ENCODE data around the gene GLOD4.
"Not testable (repeated sequence)": the region's sequence is repeated elsewhere in the genome, so short reads cannot be mapped to it uniquely, and the experiment has no call there.

GLOD4 gene, protein sequence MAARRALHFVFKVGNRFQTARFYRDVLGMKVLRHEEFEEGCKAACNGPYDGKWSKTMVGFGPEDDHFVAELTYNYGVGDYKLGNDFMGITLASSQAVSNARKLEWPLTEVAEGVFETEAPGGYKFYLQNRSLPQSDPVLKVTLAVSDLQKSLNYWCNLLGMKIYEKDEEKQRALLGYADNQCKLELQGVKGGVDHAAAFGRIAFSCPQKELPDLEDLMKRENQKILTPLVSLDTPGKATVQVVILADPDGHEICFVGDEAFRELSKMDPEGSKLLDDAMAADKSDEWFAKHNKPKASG

DNA sequence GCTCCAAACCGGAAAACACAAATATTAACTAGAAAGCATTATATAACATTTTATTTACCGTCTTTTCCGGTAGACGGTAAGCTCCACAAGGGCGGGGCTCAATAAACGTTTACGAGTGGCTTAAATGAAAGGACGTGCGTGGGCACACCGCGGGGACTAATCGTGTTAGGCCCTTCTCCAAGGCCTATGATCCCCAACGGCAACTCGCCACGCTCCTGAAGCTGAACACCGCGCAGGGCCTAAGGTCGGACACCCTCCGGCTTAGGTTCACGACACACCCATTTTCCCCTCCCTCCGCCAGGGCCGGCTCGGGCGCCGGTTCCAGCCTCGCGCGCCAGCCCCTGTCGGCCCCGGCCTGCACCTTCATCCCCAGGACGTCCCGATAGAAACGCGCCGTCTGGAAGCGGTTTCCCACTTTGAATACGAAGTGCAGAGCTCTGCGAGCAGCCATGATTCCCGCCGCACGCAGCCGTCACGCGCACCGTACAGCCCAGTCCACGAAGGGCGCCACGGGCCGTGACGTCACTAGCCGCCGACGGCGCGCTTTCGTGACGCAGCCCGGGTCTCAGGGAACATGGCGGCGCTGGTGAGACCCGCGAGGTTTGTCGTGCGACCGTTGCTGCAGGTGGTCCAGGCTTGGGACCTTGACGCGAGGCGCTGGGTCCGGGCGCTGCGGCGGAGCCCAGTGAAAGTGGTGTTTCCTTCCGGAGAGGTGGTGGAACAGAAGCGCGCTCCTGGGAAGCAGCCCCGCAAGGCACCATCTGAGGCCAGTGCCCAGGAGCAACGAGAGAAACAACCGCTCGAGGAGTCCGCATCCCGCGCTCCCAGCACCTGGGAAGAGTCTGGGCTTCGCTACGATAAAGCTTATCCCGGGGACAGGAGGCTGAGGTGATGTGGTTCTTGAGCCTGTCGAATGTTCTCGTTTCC is at the start of gene GLOD4, which contains the start of gene MRM3:
TSS of gene GLOD4 (minus strand) at position 476 of the 927 bp plus-strand sequence. CDS start at position 451, 25 bp downstream.
TSS of gene MRM3 (plus strand) at position 549 of the 927 bp plus-strand sequence. CDS start at position 575, 26 bp downstream.
- peak; percentile 93 to 94 for DNase-seq

DNA sequence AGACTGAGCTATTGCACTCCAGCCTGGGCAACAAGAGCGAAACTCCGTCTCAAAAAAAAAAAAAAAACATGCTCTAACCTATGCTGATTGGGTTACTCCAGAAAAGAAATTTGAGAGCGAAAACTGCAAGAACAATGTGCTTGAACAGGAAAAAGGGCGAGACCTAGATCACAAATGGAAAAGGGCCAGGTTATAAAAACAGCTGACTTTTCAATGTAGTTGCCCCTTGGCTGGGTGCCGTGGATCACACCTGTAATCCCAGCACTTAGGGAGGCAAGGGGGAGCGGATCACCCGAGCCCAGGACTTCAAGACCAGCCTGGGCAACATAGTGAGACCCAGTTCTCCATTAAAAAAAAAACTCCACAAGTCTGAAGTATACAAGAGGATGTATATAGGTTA is 48.9 kb upstream of the GLOD4 start:
- no peak for DNase-seq

GRCh38 chr17:830381-830780 is 48.3 kb upstream of the GLOD4 start:
- DNase-seq, result no peak

GRCh38 chr17:829614-830013 is 47.5 kb upstream of the GLOD4 start:
- DNase-seq, result not testable (repeated sequence)

DNA sequence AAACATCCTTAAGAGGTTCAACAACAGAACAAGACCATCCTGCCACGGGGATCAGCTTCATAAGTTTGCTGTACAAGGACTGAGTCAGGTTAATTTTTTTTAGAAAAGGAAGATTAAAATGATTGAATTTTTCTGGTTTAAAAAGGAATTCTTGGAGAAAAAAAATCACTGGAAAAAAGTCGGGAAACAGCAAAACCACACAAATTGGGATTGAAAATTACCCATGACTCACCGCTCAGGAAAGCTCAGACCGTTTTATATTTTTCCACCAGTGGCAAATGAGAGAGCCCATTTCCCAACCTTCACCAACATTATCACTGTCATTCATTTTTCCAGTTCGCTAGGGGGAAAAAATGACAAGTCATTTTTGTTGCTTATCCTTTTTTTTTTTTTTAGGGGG is 46.7 kb upstream of the GLOD4 start:
- no peak for DNase-seq

- DNase-seq, result no peak
These were observed 44.7 kb upstream of the GLOD4 start for GRCh38 chr17:826778-827177.

DNA sequence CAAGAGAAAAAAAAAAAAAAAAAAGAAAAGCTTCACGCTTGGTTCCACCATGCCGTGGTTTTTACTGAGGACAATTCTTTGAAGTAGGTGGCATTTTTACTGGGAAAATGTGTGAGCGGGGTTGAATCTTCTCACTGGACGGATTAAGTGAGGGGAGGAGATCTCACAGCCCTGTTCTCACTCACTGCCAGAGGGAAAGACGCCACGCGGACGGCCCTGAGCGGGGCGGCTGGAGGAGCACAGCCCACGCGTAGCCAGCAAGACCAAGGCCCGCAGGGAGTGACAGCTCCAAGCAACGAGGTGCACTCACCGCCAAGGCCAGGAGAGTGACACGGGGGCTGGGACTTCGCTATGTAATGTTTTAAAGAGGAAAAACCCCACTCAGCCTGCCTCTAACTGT is 43.1 kb upstream of the GLOD4 start:
- DNase-seq, result no peak

DNA sequence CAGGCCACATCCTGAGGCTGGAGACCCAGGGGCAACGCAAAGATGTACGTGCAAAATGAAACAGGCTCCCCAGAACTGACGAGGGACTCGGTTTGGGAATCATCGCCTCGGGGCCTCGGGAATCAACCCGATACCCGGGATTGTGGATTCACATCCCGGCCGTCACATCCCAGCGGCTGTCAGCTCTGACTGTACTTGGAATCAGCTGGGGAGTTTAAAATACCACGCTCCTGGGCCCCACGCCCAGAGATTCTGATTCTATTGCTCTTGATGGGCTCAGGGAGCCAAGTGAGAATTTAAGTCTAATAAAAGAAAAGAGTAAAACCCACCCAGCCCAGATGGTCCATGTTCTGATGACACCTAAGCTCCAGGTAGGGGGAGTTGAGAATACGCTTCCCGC is 42.3 kb upstream of the GLOD4 start:
- DNase-seq, result no peak

DNA sequence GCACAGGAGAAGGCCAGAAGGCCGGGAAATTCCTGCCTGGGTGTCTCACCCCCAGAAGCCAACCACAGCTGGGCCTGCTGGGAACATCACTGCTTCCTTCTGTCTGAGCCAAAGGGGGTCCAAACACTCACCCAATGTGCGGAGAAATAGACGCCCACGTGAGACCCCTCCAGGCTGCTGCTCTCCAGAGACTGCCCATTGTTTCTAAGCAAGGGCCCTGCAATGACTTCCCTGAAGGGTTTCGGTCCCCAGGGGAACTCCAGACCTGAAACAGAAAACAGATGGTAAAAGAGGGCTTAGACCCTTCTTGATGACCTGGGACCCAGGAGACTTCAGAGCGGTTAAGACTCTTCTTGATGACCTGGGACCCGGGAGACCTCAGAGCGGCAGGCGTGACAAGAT is 41.4 kb upstream of the GLOD4 start:
- DNase-seq, result no peak

DNA sequence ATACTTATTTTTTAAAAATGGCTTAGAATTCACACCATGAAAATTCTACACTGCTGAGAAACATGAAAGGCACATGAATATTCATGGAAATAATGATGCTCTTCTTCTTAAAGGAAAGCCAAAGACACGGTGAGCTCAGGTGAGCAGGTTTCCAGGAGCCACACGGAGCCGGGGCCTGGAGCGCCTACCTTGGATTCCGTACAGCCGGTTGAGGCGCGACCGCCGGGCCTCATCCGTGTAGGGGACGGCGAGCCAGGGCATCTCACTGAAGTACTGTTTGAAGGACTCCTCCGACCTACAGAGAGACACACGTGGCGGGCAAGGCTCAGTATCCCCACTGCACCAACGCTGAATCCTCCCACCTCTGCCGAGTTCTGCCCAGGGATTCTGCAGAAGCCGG is 37.2 kb upstream of the GLOD4 start:
- DNase-seq, result no peak

DNA sequence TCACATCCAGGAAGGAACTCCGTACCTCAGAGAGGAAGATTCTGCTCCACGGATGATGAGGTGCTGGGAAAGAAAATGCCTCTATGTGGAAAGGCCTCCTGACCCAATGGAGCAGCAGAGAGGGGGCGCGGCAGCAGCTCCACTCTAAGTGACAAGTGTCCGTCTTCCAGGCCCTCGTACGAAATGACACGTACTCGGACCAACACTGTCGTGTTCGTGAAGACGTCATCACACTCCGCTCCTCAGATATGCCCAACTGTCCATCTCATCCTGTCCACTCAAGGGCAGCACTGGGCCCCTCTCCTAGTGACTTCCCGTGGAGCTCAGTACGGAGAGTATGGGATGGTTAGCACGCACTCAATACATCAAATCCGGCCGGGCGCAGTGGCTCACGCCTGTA is 32.3 kb upstream of the GLOD4 start:
- DNase-seq, result no peak

DNA sequence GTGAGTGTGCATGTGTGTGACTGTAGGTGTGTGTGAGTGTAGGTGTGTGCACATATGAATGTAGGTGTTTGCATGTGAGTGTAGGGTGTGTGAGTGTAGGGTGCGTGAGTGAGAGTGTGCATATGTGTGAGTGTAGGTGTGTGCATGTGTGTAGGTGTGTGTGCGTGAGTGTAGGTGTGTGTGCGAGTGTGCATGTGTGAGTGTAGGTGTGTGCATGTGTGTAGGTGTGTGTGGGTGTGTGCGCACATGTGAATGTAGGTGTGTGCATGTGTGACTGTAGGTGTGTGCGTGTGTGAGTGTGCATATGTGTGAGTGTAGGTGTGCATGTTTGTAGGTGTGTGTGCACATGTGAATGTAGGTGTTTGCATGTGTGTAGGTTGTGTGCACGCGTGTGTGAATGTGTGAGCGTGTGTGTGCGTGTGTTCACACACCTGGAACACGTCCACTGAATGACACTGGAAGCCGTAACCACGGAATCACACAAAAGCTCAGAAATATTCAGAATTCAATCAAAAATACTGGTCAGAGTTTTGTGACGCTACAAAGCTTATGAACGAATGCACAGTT is 30.6 kb upstream of the GLOD4 start:
- DNase-seq, result no peak

DNA sequence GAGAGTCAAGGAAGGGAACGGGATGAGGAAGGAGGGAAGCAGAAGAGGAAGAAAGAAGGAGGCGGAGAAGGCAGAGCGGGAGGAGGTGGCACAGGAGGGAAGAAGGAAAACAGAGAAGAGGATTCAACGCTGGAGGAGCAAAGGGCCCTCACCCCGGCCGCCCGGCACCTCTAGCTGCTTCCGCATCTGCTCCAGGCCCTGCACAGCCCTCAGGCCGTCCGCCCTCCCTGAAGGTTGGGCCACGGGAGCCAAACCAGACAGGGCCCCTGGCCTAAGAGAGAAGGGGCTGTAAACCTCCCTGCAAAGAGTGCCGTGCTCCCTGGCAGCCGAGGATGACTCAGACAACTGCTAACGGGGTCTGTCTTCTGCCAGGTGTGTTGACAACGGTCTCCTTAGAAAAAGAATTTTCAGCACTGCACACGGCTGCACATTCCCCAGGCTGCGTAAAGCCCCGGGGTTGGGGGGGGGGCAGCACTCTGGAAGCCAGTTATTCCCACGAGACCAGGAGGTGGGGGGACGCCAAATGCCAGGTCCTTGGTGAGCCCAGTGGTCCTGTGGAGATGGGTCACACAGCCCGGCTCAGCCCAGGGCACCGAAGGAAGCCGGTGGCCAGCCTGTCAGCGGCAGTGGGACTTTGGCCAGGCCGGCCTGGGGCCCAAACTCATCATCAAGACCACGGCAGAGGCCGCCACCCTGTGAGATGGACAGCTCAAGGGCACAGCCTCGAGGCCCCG is 29.1 kb upstream of the GLOD4 start:
- DNase-seq, result no peak

DNA sequence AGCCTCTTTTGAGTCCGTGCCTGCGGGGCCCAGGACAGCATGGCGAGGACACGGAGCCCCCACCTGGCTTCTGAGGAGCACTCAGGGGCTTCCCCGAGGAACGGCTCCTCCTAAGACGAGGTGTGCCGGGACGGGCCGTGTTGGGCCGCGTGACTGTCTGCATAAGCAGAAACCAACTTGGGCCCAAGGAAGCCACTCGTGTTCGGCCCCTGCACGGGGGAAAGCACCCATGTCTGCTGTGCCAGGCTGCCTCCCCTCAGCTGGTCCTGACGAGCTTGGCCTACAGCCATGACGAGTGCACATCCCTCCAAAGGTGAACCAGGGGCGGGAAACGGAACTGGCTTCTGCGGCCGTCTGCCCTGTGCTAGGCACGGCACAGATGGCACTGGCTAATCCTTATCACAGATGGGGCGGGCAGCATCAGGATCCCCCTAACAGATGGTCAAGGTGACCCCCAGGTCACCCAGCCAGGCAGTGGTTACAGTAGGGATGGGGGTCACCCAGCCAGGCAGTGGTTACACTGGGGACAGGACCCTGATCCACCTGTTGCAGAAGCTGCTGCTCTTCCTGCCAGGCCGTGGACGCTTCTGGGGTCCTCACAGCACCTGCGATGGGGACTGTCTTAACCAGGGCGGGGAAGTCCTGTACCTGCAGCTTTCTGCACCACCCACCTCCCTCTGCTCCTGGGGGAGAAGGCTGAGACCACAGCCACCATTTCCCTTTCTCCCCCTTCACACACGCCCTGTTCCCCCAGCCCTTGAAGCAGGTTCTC is 25.6 kb upstream of the GLOD4 start:
- DNase-seq, result no peak

DNA sequence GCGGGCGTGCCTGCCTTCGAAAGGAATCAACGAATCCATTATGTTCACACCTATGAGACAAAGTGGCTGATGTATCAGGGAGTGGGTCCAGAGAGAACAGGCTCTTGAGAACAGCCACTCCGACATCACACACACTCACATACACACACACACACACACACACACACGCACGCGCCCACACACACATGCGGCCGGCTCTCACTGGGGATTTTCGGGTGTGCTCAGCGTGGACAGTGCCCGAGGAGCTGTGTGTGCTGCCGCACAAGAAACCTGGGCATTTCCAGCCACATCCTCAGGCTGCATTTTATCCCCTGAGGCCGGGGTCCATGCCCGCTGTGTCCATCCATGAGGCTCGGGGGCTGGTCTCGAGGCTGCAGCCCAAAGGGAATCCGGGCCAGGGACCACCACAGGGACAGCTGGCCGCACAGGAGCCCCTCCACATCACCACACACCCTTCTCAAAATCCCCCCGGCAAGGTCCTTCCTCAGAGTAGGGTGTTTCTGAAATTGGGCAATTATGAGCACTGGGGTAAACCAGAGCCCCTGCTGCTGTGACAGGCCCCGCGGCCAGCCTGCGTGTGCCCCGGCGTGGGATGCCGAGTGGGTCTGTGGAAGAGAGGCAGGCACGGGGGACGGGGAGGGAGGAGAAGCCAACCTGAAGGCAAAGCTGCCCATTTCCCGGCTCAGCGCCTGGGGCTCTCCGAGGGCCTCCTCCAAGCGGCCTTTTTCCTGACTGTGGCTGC is 24.9 kb upstream of the GLOD4 start:
- no peak for DNase-seq

DNA sequence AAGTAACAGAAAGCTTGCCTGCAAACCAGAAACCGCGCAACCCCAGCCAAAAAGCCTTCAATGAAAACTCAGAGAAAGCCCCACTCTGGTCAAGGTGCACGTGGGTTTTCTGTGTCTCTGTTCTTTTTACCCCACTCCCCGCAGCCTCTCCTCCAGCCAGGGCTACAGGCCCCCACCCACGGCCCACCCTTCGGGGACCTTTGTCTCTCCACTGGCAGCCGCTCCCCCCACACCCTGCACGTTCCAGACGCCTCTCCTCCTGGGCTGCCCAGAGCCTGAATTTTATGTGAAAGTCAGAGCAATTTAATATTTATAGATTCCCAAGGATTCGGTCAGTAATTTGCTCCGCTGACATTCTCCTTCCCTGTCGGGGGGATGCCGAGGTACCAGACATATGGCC is 24.3 kb upstream of the GLOD4 start:
- DNase-seq, result no peak

DNA sequence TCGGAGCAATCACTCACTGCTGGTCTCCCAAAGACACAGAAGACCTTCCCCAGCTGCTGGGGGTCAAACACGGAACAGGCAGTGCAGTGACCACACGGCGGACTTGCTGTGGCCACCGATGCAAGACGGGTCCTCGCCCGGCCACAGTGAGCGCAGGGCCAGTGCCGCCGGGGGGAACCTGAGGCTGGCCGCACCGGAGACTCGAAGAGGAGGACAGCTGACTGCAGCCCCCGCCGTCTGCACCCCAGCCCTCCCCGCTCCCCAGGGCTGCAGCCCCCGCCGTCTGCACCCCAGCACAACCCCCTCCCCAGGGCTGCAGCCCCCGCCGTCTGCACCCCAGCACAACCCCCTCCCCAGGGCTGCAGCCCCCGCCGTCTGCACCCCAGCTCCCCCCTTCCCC is 23.8 kb upstream of the GLOD4 start:
- DNase-seq, result not testable (repeated sequence)

DNA sequence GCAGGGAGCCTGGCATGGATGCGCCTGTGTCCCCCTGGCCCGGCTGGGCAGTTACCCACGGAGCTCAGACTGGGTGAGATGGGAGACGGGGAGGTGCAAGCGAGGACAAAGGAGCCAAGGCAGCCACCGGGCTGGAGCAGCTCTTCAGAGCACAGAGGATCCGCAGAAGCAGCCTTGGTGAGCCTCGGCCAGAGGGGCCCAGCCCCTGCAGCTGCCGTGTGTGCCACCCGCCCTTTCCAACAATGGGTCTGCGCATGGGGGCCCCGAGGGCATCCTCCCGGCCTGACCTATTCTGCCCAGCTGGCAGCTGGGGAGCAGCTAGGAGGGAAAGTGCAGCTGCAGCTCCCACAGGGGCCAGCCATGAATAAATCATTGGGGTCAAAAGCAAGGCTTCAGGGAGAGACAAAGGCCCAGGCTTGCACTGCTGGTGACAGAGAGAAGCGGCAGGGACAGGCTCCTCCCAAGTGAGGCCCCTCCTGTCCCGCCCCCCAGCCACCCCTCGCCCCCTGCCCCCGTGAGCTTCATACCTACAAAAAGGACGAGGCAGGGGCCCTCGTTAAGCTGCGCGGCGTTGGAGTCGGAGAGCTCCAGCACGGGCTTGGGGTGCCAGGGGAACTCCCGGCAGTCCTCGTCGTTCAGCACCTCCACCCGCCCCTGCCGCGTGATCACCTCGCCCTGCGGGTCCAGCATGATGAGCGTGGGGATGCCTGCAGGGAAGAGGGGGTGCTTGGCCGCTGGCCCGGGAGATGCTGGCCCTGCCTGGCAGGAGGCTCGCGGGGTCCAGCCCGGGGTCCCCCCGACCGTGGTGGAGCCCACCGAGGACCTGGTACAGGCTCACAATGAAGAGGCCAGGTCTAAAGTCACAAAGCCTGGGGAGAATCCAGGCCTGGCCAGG is 22.7 kb upstream of the GLOD4 start:
- DNase-seq, result no peak

DNA sequence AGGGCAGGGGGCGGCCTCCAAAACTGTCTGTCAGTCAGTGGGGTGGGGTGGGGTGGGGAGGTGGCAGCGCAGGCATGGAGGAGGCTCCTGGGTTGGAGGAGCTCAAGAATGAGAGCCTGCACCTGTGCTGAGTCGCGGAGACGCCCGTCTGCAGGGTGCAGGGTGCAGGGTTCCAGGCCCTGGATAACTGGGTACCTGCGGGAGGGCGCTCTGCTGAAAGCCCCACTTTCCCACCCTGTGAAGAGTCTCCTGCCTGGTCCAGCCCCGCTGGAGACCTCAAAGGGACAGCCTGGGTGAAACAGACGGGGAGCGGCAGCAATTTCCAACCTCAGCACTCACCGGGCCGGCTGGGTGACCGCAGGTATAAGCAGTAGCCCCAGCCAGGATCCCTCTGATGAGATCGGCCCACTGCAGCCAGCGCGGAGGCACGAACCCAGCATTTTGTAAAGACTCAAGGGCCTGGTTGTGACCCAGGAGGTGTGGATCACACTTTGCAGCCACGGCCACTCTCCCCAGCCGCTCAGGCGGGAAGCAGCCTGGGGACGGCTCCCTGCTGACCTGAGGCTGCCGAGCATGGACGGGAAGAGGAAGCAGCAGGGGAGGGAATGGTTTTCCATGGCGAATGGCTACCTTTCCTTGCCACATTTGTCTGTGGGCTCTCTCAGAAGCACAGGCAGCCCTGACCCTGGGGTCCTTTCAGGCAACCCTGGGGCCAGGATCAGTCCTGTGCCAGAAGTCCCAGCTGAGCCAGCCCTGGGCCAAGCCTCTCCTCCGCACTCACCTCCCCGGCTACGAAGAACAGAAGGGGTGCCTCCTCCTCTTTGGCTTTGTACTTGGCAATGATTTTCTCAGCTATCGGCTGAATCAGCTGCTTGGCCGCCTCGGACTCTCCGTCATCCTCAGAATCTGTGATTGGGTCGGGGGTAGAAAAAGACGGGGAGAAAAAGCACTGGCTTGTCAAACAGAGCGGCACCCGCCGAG is 21.1 kb upstream of the GLOD4 start:
- DNase-seq, result no peak
